Activated CD8-positive, alpha-beta memory T cell treated with anti-CD3 and anti-CD28 coated beads, Interleukin-2, amount 50 U/mL, for 48 hours (primary cell): ENCODE results near the gene CD22.

Experiments
- DNase-seq: peaks from one replicate; pipeline ENCODE4 v3.0.0-alpha.2; 2020

The CD22 gene

GRCh38 chr19:35392742-35393715 is 64.0 kb downstream of the CD22 start:
- DNase-seq, result no peak

- DNase-seq, result no peak
Observed at GRCh38 chr19:35395382-35396199, 66.6 kb downstream of the CD22 start.

- DNase-seq, result no peak
Observed at GRCh38 chr19:35396240-35396885, 67.4 kb downstream of the CD22 start.
